ENCODE data around the gene HHEX. TPM values are rescaled to one million over a fixed set of nuclear protein-coding genes. Genes with fewer than 3 reads are reported as not detected.
A peak's percentile ranks its signal among the peaks of the same experiment; 100 is the strongest.

HHEX gene
- total RNA-seq, 1 experiment from 2014 or later: 11.0 TPM

GRCh38 chr10:92656266-92656961 is 33.3 kb upstream of the HHEX start:
- POLR2A ChIA-PET: no interaction called here
- ATAC-seq: peak; percentile 27; the same call in 1 of the 2 replicates

More at GRCh38 chr10:92656266-92656961, 33.3 kb upstream of the HHEX start:
- Histone ChIP-seq H3K36me3 (ENCODE audit: control insufficient read depth in 1 of 2, insufficient read depth in 2 of 2, low read length in 2 of 2) (peaks cover 23 to 34% of the 10 kb centered on the region in 2 experiments), H3K27ac (ENCODE audit: low read depth, low read length) (no peak overlapping the region), H3K9ac (ENCODE audit: low read length) (no peak overlapping the region), H3K4me1 (ENCODE audit: control insufficient read depth in 1 of 2, insufficient read depth in 2 of 2, low read length in 2 of 2) (peaks cover 0 to 4% of the 10 kb centered on the region in 2 experiments; a peak in 1 of 4 replicates), H3K27me3 (ENCODE audit: insufficient read depth, low read length) (no peaks in the 10 kb centered on the region), H2AFZ (ENCODE audit: low read depth, low read length, poor library complexity, severe bottlenecking) (no peak overlapping the region), H3K4me3 (replicated peaks in 1 of 2; ENCODE audit: low read depth in 1 of 2, low read length in 2 of 2) (no peak overlapping the region), H3K79me2 (ENCODE audit: insufficient read depth, low read length) (no peaks in the 10 kb centered on the region), H4K20me1 (ENCODE audit: insufficient read depth) (no peaks in the 10 kb centered on the region), H3K9me3 (ENCODE audit: control insufficient read depth in 1 of 2, insufficient read depth in 1 of 2, low read depth in 1 of 2, low read length in 2 of 2) (no peaks in the 10 kb centered on the region), H3K4me2 (ENCODE audit: low read length) (no peak overlapping the region), H3K9me2 (ENCODE audit: insufficient read depth) (no peaks in the 10 kb centered on the region)
- RAD21 ChIA-PET (ENCODE audit: low non-redundant PET in 1 of 2, low total read pairs in 2 of 2, uncharacterized antibody in 2 of 2, unreplicated experiment in 2 of 2): no interaction called here
- BruUV-seq (replicated peaks): no TSS peak
- CTCF ChIA-PET: no interaction called here
- intact Hi-C loops (cut with micrococcal nuclease): no loop called here
- TF ChIP-seq ZNF274 (IDR thresholded peaks at IDR 0.05; ENCODE audit: low read depth, low read length) (no peak), POLR2AphosphoS5 (IDR thresholded peaks at IDR 0.05; ENCODE audit: low read depth, low read length) (no peak), EZH2phosphoT487 (IDR thresholded peaks at IDR 0.05; ENCODE audit: borderline replicate concordance) (no peak), CEBPB (IDR thresholded peaks at IDR 0.05; ENCODE audit: low read depth) (no peak), SRF (IDR thresholded peaks at IDR 0.05; ENCODE audit: low read depth) (no peak), ATF3 (IDR thresholded peaks at IDR 0.05) (no peak), CTCF (IDR thresholded peaks at IDR 0.05 in 2 of 3, conservative IDR thresholded peaks at IDR 0.05 in 1 of 3; ENCODE audit: borderline replicate concordance in 1 of 3, insufficient read depth in 1 of 3, low read depth in 2 of 3, low read length in 2 of 3) (no peak), JUND (IDR thresholded peaks at IDR 0.05) (no peak), SP1 (IDR thresholded peaks at IDR 0.05; ENCODE audit: low read depth) (no peak), FOSL1 (IDR thresholded peaks at IDR 0.05; ENCODE audit: low read depth) (no peak), ELF1 (IDR thresholded peaks at IDR 0.05; ENCODE audit: borderline replicate concordance, low read depth) (no peak), EZH2 (IDR thresholded peaks at IDR 0.05) (no peak), SIN3A (IDR thresholded peaks at IDR 0.05; ENCODE audit: low read depth) (no peak), RAD21 (IDR thresholded peaks at IDR 0.05; ENCODE audit: low read depth) (no peak), YY1 (IDR thresholded peaks at IDR 0.05; ENCODE audit: extremely low read depth, insufficient replicate concordance, low read depth, low read length) (no peak), POLR2A (IDR thresholded peaks at IDR 0.05; ENCODE audit: borderline replicate concordance, extremely low read depth, insufficient read depth, insufficient read length) (no peak)
- TF ChIP-seq, protein P1, sequence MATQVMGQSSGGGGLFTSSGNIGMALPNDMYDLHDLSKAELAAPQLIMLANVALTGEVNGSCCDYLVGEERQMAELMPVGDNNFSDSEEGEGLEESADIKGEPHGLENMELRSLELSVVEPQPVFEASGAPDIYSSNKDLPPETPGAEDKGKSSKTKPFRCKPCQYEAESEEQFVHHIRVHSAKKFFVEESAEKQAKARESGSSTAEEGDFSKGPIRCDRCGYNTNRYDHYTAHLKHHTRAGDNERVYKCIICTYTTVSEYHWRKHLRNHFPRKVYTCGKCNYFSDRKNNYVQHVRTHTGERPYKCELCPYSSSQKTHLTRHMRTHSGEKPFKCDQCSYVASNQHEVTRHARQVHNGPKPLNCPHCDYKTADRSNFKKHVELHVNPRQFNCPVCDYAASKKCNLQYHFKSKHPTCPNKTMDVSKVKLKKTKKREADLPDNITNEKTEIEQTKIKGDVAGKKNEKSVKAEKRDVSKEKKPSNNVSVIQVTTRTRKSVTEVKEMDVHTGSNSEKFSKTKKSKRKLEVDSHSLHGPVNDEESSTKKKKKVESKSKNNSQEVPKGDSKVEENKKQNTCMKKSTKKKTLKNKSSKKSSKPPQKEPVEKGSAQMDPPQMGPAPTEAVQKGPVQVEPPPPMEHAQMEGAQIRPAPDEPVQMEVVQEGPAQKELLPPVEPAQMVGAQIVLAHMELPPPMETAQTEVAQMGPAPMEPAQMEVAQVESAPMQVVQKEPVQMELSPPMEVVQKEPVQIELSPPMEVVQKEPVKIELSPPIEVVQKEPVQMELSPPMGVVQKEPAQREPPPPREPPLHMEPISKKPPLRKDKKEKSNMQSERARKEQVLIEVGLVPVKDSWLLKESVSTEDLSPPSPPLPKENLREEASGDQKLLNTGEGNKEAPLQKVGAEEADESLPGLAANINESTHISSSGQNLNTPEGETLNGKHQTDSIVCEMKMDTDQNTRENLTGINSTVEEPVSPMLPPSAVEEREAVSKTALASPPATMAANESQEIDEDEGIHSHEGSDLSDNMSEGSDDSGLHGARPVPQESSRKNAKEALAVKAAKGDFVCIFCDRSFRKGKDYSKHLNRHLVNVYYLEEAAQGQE (IDR thresholded peaks at IDR 0.05; ENCODE audit: low read depth): no peak
- TF ChIP-seq, protein P2, sequence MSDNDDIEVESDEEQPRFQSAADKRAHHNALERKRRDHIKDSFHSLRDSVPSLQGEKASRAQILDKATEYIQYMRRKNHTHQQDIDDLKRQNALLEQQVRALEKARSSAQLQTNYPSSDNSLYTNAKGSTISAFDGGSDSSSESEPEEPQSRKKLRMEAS (IDR thresholded peaks at IDR 0.05): no peak
- TF ChIP-seq, protein P3, sequence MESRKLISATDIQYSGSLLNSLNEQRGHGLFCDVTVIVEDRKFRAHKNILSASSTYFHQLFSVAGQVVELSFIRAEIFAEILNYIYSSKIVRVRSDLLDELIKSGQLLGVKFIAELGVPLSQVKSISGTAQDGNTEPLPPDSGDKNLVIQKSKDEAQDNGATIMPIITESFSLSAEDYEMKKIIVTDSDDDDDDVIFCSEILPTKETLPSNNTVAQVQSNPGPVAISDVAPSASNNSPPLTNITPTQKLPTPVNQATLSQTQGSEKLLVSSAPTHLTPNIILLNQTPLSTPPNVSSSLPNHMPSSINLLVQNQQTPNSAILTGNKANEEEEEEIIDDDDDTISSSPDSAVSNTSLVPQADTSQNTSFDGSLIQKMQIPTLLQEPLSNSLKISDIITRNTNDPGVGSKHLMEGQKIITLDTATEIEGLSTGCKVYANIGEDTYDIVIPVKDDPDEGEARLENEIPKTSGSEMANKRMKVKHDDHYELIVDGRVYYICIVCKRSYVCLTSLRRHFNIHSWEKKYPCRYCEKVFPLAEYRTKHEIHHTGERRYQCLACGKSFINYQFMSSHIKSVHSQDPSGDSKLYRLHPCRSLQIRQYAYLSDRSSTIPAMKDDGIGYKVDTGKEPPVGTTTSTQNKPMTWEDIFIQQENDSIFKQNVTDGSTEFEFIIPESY (IDR thresholded peaks at IDR 0.05; ENCODE audit: extremely low read depth, insufficient replicate concordance, low read length): no peak
- no peak for DNase-seq (ENCODE audit: low read depth, low spot score)
